HFFc6 (cell line): Measurements from ENCODE around the gene GALNT7. TPM values are rescaled to one million over a fixed set of nuclear protein-coding genes. Genes with fewer than 3 reads are reported as not detected.
"Not testable (repeated sequence)": the region's sequence is repeated elsewhere in the genome, so short reads cannot be mapped to it uniquely, and the experiment has no call there.

Experiments
- DNase-seq: peaks from one replicate; pipeline ENCODE4 v3.0.0-alpha.2; 2018
- H3K27ac Mint-ChIP-seq: 2 replicates; pipeline ENCODE4 v1.8.0; 2020; ENCODE audit warnings: mild to moderate bottlenecking, mixed read lengths
- H3K27me3 Mint-ChIP-seq: 2 replicates; pipeline ENCODE4 v1.8.0; 2021; ENCODE audit warnings: mild to moderate bottlenecking, moderate library complexity, mixed read lengths; ENCODE audit not compliant: insufficient read depth
- H3K36me3 Mint-ChIP-seq: 2 replicates; pipeline ENCODE4 v1.8.0; 2021; ENCODE audit warnings: low read depth, mixed read lengths
- H3K4me1 Mint-ChIP-seq: 2 replicates; pipeline ENCODE4 v1.8.0; 2020; ENCODE audit warnings: low read depth, mixed read lengths
- H3K4me3 Mint-ChIP-seq: 2 replicates; pipeline ENCODE4 v1.8.0; 2020; ENCODE audit warnings: mild to moderate bottlenecking, moderate library complexity, mixed read lengths
- H3K9me3 Mint-ChIP-seq: 2 replicates; pipeline ENCODE4 v1.8.0; 2020; ENCODE audit warnings: mild to moderate bottlenecking, mixed read lengths
- CTCF ChIP-seq: fragments of 200-600 bp; sonication (generic); IDR thresholded peaks from 2 replicates; pipeline ENCODE4 v1.5.0; 2021; ENCODE audit warnings: antibody characterized with exemption, mild to moderate bottlenecking
- total RNA-seq, 6 experiments: library from RNA; stranded (reverse); fragmentation: NEBNext Ultra II Directional; extraction: Animal tissue kit (Norgen Biotek cat#: 25700); gene quantifications; 2 replicates in 1 of 6; 3 replicates in 5 of 6; pipeline ENCODE4 v1.2.3, GENCODE V29; 2021

Gene GALNT7
- total RNA-seq, 6 experiments from 2014 or later: 10.9 to 24.3 (median 23.0) TPM

GRCh38 chr4:173181848-173182247 is 13.2 kb downstream of the GALNT7 start:
- H3K4me3 Mint-ChIP-seq: peak overlapping the region; percentile 75; the same call in 1 of the 2 replicates
- peaks cover 35% of the 10 kb centered on the region for H3K4me1 Mint-ChIP-seq
- DNase-seq: peak; percentile 69
- H3K9me3 Mint-ChIP-seq: no peaks in the 10 kb centered on the region
- peak overlapping the region; percentile 80 for H3K27ac Mint-ChIP-seq
- no peaks in the 10 kb centered on the region for H3K27me3 Mint-ChIP-seq
- H3K36me3 Mint-ChIP-seq: no peaks in the 10 kb centered on the region
- no peak for TF ChIP-seq CTCF

DNA sequence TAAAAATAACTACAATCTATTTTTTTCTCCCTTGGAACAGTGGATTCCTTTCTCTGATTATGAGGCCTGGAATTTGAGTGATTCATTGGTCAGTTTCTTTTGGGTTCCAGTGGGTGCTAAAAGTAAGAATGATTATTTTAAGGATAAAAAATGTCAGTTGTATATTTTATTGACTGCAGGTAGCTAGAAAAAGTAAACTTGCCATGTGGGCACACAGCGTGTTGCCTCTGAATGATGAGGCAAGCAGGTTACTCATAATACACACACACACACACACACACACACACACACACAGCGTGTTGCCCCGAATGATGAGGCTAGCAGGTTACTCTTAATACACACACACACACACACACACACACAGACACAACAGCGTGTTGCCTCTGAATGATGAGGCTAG is 13.8 kb downstream of the GALNT7 start:
- Mint-ChIP-seq H3K4me3 (peak overlapping the region; percentile 75), H3K4me1 (peaks cover 38% of the 10 kb centered on the region), H3K9me3 (no peaks in the 10 kb centered on the region), H3K27me3 (no peaks in the 10 kb centered on the region), H3K36me3 (no peaks in the 10 kb centered on the region), H3K27ac (peak overlapping the region; percentile 80)
- DNase-seq: peak; percentile 89
- no peak for TF ChIP-seq CTCF

- not testable (repeated sequence) for DNase-seq, H3K36me3 Mint-ChIP-seq, H3K9me3 Mint-ChIP-seq, H3K4me3 Mint-ChIP-seq, H3K27me3 Mint-ChIP-seq, H3K27ac Mint-ChIP-seq
- H3K4me1 Mint-ChIP-seq: peaks cover 48% of the 10 kb centered on the region
Measured at GRCh38 chr4:173183659-173184247, 15.1 kb downstream of the GALNT7 start.

DNA sequence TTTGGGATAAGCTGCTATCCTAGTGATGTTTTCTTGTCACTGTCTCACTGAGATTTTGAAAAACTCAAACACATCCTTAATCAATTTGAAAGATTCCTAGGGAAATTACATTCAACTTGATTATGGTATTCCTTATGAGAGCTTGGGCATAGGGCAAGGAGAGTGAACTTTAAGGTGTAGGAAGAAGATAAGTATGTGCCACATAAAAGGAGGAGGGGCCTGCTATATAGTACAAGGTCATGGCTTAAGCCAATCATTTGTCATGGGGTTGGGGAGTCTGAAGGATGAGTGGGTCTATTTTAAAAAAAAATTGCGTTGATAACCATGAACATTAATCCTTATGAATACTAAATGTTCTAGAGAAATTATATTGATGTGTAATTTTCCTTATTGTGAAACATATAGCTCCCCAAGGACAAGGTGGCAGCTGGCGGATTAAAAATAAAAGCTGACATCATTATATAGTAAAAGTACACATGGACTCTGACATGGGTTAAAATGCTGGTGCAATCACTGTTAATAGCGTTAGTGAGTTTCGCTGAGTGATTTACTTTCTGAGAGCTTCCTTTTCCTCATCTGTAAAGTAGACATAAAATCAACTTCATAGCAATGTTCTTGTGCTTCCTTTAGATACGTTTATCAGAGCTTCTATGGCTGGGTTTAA is 17.4 kb downstream of the GALNT7 start:
- H3K27me3 Mint-ChIP-seq: no peaks in the 10 kb centered on the region
- H3K27ac Mint-ChIP-seq: no peak overlapping the region
- H3K4me1 Mint-ChIP-seq: peaks cover 50% of the 10 kb centered on the region
- H3K36me3 Mint-ChIP-seq: 0 out of 2 replicates have a peak, but pooled peaks cover 4% of the 10 kb centered on the region
- no peak overlapping the region for H3K4me3 Mint-ChIP-seq
- DNase-seq: no peak
- H3K9me3 Mint-ChIP-seq: no peaks in the 10 kb centered on the region
- TF ChIP-seq CTCF: no peak

DNA sequence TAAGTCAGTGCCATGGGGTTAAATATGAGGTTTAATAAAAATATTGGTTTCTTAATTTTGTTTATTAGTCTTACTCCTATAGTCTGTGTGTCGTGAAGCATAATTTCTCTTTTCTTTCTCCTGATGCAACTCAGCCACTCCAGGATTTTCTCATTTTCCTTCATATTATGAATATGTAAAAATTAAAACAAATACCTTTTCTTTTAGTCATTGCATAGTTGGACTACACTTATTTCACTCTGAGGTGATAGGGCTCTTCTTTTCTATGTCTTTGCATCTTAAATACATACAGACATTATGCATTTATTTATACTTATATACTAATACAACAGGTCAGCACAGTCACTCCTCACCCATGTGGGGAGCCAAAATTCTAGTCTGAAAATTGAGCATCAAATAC is 19.1 kb downstream of the GALNT7 start:
- Mint-ChIP-seq H3K27ac (no peak overlapping the region), H3K4me3 (no peak overlapping the region), H3K27me3 (no peaks in the 10 kb centered on the region), H3K4me1 (peaks cover 50% of the 10 kb centered on the region), H3K9me3 (no peaks in the 10 kb centered on the region), H3K36me3 (0 out of 2 replicates have a peak, but pooled peaks cover 4% of the 10 kb centered on the region)
- no peak for TF ChIP-seq CTCF
- DNase-seq: no peak

DNA sequence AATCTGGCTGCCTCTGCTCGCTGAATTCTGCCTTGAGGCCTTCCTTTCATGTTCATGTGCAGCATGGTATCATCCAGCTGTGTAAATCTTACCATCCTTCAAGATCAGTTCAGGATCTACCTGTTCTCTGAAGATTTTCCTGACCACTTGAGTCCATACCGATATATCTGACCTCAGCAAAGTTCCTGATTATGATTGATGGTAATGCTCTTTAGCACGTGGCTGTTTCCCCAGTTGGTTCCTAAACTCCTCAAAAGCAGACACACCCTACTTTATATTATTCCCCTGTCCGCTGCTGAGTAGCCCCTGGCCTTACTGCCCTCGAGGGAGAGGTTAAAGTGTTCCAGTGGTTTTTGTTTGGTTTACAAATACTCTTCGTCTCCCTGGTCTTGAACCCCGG is 20.0 kb downstream of the GALNT7 start:
- peaks cover 45% of the 10 kb centered on the region for H3K4me1 Mint-ChIP-seq
- H3K4me3 Mint-ChIP-seq: no peak overlapping the region
- H3K36me3 Mint-ChIP-seq: 0 out of 2 replicates have a peak, but pooled peaks cover 4% of the 10 kb centered on the region
- no peak for DNase-seq
- H3K27ac Mint-ChIP-seq: no peak overlapping the region
- no peaks in the 10 kb centered on the region for H3K9me3 Mint-ChIP-seq
- no peak for TF ChIP-seq CTCF
- no peaks in the 10 kb centered on the region for H3K27me3 Mint-ChIP-seq
